ENCODE results near the gene RNF5.
A peak's percentile ranks its signal among the peaks of the same experiment; 100 is the strongest.
"Not testable (repeated sequence)": the region's sequence is repeated elsewhere in the genome, so short reads cannot be mapped to it uniquely, and the experiment has no call there.

The RNF5 gene, protein sequence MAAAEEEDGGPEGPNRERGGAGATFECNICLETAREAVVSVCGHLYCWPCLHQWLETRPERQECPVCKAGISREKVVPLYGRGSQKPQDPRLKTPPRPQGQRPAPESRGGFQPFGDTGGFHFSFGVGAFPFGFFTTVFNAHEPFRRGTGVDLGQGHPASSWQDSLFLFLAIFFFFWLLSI

DNA sequence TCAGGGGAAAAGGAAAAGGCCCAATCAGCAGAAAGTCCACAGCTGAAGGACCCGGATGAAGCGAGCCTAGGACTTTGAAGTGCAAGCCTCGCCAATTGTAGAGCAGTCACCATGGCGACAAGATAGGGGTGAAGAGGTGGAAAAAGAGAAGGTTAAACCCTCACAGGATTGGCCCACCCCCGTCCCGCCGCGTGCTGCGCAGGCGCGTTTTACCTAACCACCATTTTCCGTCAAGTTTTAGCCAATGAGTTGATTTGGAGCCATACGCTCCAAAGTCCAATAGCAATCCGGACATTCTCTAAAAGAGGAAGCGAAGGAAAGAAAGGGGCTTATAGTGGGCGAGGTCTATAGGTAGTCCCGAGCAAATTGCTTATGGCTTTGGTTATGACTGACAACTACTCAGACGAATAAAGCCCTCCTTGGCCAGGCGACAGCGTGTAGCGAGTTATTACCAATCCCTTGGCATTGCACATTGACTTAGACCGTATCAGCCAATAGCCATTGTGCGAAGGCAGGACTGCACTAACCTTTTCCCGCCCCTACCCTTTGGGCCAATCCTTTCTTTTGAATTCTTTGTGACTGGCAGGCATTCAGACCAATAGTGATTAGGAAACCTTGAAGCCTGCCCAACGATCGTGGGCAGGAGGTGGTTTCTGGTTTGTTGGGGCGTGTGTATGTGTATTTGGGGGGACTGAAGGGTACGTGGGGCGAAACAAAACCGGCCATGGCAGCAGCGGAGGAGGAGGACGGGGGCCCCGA lies at the start of gene RNF5:
Gene RNF5 (plus strand): TSS at position 618 of the 759 bp plus-strand sequence. CDS start 107 bp downstream, at position 725.
- DNase-seq (ENCODE audit: low read depth in 2 of 2): peak; percentile 75 to 84

DNA sequence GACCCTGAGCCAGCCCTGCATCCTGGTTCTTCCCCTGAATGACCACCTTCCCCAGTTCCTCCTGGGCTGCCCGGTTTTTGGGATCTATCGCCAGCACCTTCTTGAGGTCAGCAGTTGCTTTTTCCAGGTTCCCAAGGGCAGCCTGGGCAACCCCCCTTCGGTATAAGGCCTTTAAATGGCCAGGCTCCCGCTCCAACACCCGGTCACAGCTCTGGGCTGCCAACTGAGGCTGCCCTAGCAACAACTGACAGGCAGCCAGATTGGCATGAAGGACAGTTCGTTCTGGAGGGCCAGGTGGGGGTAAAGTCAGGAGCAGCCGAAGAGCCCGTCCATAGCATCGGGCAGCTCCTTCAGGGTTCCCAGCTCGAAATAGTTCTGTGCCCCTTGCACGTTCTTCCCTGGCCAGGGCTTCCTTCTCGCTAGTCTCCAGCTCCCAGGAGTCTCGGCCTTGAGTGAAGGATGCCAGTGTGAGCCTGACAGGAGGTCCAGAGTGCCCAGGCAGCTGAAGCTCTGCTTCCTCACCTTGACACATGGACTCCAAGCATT lies 49.4 kb upstream of the RNF5 start:
- DNase-seq (ENCODE audit: low read depth in 2 of 2): no peak

DNA sequence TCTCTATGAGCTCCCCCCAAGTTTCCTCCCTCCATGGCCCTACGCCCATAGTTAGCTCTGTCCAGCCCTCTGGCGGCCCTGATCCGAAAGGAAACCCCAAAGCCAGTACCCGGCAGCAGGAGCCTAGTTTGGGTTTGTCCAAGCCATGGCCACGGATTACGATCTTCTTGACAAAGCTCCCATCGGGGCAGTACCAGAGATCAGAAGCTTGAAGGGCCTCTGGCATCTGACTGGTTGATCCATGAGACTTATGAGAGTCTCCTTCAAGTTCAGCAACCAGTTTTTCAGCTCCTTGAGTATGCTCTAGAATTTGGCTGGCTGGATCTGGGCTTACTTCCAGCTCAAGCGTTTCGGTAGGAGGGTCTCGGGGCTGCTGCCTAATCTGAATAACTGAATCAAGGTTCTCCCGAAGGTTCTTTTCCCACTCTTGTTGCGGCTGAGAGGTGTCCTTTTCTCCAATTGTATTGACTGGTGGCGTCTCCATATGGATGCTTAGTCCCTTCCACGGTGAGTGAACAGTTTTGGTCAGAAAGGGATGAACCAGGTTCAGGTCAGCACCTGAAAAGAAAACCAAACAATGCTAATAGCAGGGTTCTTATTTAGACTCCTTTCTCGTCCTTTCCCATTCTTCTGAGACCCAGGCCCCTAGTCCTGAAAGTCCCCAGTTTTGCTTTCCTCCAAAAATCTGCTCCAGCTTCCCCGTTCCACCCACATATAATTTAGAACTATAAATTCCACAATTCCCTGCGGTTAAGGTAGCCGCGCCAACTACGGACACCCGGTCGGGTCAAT lies 48.7 kb upstream of the RNF5 start:
- DNase-seq (ENCODE audit: low read depth in 2 of 2): no peak

DNA sequence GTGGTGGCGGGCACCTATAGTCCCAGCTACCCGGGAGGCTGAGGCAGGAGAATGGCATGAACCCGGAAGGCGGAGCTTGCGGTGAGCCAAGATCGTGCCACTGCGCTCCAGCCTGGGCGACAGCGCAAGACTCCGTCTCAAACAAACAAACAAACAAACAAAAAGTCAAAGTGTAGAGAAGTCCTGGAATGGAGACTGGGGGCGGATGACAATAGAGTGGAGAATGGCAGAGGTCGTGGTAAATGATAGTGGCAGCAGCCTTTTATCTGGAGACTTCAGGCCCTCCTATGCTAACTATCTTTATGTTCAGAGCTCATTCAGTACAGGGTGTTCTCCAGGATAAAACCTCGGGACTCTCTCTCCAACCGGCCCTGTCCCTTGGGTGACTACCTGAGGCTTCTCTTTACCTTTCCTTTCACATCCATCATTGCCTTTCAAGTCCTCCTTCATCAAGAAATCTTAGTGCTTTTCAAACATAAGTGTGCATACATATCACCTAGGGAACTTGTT lies 46.7 kb upstream of the RNF5 start:
- DNase-seq (ENCODE audit: low read depth in 2 of 2): no peak

DNA sequence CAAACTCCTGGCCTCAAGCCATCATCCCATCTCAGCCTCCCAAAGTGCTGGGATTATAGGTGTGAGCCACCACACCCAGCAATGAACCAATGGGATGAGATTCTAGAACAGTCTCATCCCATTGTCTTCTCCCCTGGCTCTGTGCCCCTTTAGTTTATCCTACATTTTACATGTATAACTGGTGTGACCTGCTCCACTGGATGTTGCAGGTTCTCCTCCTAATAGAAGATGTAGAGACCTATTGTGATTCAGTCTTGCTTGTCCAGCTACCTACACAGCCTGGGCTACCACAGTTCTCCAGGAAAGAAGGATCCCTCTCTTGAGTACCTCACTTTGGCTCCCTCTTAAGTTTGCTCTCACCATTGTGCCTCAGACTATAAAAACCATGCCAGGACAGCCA lies 46.1 kb upstream of the RNF5 start:
- DNase-seq (ENCODE audit: low read depth in 2 of 2): no peak

DNA sequence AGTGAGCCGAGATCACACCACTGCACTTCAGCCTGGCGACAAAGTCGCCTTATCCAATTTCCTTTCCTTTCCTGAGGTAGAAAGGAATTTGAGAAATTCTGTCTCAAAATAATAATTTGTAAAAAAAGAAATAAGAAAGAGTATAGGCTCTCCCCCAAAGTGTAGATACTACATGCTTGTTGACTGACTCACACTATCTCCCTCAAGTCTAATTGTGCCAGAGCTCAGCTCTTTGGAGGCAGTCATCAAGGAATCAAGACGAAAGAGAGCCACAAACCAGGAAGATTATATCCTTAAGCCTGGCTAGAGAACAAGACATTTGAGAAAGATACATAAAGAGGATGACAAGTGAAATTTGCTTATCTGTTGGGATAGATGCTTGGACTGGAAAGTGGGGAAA lies 44.4 kb upstream of the RNF5 start:
- DNase-seq (ENCODE audit: low read depth in 2 of 2): no peak

DNA sequence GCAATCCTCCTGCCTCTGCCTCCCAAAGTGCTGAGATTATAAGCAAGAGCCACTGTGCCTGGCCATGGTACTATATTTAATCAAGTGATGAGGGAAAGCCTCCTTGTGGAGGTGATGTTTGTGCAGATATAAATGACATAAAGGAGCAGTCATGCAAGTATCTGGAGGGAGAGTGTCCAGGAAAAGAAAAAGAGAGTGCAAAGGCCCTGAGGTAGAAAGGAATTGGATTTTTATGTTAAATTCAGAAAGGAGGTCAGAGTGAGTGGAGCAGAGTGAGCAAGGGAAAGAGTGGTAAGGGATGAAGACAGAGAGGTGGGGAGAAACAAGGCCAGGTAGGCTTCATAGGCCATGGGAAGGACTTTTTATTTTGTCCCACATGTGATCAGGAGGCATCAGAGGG lies 40.8 kb upstream of the RNF5 start:
- no peak for DNase-seq (ENCODE audit: low read depth in 2 of 2)

DNA sequence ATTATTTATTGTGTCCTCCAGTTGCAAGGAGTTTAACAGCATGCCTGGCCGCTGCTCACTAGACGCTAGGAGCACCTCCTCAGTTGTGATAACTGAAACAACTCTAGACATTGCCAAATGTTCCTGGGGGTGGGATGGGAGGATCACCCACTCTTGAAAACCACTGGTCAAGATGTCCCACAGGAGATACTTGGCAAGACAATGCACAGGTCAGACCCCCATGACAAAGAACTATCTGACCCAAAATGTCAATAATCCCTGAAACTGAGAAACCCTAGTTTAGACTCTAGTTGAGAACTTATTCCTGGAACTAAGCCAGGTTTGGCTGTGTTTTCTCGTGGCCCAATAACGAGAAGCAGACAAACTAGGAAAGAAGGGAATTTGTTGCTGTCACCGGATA lies 38.6 kb upstream of the RNF5 start:
- DNase-seq (ENCODE audit: low read depth in 2 of 2): no peak

DNA sequence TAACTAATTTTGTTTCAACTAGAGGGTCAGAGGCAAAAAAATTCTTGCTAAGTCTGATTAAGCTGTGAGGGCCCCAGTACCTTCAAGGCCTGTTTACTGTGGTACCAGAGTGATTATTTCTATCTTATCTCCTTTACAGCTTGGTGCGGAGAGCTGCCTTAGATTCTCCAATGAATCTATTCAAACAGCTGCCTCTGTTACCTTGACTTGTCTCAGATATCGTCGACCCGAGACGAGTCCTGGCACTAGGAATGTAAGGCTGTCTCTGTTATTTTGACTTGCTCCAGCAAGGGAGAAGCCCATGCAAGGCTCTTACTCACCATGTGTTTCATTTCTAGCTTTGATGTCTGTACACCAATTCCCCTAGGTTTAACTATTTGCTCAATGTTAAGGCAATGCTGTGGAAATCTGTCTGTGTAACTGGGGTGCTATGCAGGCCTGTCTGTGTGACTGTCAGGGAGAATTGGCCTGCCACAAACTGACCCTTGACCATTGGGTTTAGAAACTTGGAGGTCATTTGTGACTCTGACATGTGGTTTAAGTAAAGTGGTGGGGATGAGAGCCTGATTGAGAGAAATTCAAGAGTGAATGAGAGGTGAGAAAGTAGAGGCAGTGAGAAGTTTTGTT lies 37.7 kb upstream of the RNF5 start:
- no peak for DNase-seq (ENCODE audit: low read depth in 2 of 2)

DNA sequence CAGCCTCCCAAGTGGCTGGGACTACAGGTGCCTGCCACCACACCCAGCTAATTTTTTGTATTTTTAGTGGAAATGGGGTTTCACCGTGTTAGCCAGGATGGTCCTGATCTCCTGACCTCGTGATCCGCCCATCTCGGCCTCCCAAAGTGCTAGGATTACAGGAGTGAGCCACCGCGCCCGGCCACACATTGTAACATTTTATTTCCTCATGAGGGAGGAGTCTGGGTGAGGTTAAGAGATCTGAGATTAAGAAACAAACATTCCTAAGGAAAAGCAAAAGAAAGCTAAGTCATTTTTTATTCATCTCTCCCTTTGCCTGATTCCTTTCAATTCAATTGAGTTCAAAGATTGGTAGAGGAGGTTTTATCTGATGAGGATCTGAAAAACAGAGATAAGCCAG lies 34.0 kb upstream of the RNF5 start:
- DNase-seq (ENCODE audit: low read depth in 2 of 2): not testable (repeated sequence)

DNA sequence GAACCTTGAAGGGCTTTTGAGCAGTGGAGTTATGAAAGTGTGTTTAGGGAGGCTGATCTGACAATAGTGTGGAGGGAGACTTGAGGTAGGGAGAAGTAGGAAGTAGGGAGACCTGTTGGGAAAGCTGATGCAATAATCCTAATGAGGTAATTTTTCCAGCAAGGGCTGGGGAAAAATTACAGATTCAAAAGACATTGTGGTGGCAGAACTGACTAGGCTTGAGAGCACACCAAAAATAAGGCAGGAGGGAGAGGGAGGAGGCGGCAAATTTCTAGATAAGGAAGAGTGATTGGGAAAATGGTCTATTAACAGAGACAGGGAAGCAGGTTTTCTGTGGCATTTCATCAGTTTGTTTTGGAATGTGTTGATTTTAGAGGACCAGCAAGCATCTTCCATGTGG lies 31.9 kb upstream of the RNF5 start:
- no peak for DNase-seq (ENCODE audit: low read depth in 2 of 2)

DNA sequence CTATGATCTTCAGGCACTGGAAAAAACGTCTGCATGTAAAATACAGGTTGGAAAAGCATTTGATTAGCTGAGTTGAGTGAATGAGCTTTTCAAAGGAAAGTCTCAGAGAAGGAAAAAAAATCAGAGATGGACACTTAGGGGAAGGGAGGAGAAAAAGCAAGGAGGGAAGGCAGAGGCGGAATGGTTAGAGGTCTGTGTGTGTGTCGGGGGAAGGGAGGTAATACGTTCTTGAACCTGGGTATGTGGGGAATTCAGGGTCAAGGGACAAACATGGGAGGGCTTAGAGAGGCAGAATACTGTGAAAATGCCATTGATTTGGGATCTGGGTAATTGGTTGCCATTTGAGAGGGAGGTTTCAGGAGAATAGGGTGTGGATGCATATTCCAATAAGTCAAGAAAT lies 31.5 kb upstream of the RNF5 start:
- no peak for DNase-seq (ENCODE audit: low read depth in 2 of 2)

DNA sequence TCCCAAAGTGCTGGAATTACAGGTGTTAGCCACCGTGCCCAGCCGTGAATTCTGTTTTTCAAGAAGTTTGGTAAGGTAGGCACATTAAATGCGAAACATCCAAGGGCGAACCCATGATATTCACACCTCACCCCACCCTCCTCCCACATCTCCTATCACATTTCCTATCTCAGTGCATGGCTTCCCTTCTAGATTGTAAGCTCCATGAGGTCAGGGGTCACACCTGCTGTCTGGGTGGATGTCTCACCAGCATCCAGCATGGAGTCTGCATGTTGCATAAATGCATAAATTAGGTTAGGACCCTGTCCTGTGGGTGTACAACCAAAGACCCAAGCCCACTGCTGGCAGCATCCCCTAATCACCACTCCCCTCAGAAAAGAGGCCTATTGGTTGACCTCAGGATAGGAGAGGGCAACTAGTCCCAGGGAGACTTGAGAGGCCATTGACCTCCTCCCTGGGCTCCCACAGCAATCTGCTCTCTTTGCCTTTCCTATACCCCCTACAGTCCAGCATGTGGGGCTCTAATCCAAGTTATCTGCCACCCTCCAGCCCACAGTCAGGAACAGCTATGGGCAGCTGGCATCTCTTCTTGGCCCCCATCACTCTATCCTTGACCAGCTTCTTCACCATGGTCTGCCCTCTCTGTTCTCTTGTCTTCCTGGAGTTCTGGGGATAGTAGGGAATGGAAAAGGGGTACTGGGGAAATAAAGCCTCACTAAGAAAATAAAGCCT lies 30.6 kb upstream of the RNF5 start:
- DNase-seq (ENCODE audit: low read depth in 2 of 2): no peak

DNA sequence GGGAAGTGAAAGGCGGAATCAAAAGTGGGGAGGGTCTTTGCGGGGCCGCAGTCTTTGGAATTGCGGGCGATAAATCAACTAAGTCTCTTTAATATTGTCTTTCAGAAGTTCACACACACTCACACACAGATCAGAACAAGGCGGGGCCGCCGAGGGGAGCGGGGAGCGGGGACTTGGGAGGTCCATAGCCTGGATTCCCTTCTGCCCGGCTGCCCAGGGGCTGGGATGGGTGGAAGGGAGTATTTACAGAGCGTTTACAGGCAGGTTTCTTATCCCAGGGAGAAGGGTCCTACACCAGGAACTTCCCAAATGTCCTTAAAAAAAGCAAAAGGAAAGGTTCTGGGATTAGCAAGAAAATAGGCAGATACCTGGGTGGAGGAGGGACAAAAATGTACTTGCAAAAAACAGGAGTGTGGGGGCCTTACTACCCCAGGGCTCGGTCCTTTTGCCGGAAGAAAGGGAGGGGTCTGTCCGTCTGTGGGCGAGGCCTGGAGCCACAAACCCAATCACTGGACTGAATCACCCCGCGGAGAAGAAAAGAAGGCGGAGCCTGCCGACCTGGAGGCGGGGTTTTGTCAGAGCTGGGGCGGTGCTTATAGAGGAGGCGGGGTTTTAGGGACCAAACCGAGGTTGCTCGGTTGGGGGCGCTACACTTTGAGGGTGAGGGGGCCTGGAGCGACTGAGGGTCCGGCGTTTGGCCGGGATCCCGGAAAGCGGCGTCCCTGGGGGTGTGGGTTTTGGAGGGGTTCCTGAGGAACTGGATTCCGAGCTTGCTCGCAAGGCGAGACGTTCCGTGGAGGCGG lies 29.7 kb upstream of the RNF5 start:
- DNase-seq (ENCODE audit: low read depth in 2 of 2): peak; percentile 44 to 67

DNA sequence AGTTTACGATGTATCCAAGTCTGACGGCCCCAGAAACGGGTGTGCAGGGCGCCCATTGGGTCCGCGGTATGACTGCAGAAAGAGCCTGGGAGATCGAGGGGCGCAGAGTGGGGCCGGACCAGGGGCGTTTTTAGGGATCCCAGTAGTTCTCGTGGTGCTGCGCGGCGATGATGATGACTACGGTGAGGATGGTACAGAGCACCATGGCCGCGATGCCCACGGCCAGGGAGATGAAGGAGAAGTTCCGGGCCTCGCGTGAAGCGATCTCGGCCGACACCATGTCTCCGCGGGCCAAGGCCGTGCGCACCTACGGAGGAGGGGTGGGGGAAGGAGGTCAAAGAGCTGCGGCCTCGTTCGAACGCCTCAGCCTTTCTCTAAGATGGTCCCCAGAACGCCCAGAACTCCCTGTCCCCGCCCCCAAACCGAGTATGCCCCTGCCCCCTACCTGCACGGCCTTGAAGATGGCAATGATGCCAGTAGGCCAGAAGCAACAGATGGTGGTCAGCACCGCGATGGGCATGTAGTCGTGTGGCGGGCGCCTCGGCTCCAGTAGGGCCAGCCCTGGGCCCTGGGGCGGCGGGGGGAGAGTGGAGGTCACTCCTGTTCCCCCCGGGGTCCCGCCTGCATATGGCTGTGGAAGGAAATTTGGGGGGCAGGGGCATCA lies 29.0 kb upstream of the RNF5 start:
- DNase-seq (ENCODE audit: low read depth in 2 of 2): no peak

DNA sequence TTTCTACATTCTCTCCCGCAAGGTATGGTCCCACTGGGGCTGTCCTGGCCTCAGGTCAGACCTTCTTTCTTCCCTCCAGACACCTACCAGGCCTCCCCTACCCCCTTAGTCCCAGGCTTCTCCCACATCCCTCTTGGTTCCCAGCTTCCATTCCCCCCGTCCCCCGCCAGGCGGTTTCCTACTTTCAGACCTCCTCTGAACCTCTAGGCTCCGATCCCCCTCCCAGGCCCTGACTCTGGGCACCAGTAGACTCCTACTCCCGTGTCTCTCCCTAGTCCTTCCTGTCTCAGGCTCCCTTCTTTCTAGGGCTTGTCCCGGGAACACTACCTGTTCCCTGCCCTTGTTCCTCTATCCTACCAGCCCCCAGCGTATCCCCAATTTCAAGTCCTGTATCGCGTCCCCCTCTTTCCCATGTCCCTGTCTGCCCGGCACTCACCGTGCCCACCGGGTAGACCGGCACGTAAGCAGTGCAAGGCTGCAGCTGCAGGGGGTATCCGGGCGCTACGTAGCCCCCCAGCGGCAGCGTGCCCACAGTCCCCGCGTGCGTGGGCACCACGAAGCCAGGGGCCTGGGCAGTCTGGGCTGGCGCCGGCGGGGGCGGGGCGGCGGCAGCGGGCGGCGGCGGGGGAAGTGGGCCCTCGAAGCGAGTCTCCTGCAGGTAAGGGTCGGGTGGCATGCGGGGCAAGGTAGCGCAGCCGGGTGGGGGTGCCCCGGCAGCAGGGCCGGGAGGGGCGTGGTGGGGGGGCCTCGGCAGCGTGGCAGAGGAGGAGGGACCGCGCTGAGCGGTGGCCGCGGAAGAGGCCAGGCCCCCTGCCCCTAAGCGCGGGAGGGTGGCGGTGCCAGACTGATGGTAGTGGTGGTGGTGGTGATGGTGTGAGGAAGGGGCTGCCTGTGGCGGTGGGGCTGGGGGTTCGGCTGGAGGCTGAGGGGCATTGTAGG lies 28.0 kb upstream of the RNF5 start:
- no peak for DNase-seq (ENCODE audit: low read depth in 2 of 2)

DNA sequence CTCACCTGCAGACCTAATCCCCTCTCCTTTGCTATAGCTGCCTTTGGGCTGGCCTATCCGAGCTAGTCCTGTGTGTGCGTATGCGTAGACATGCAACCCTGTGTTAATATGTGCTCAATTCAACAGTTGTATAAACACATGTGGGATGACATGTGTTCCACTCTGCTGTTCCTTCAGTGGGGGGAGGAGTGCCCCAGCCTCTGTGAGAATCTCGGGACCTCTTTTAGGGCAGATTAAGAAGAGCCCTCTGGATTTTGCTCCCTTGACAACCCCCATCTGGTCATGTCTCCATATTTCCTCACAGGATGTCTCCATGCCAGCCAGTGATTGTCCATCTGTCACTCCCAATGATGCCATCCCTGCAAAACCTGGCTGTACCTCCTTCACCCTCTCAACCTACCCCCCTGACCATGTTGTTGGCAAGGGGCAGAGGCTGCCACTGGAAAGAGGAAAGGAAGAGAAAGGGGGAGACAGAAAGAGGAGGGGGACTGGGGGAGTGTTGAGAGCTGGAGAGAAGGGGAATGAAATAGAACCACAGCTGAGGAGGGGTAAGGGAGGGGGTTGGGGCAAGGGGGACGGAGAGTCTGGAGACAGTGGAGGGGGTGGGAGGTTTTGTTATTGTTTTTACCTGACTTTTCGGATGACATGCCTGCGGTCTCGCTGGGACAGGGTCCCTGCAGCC lies 26.9 kb upstream of the RNF5 start:
- DNase-seq (ENCODE audit: low read depth in 2 of 2): no peak
